HEK293 (cell line): ENCODE results near the gene PSMA7.

Source experiments
- CTCF ChIA-PET: fragments of 350-600 bp; formaldehyde crosslinking; extraction: SDS; loops from one replicate; lab custom pipeline; 2021; ENCODE audit warnings: antibody characterized with exemption; lab: Yijun Ruan, JAX
- POLR2A ChIA-PET: fragments of 300-600 bp; formaldehyde crosslinking; extraction: SDS; loops from one replicate; lab custom pipeline; 2020; ENCODE audit warnings: antibody characterized with exemption, inconsistent platforms; lab: Yijun Ruan, JAX
- H3K27ac ChIP-seq: fragments of 200-500 bp; sonication (Bioruptor generic); 2 replicates; pipeline ENCODE4 v1.5.1; 2014; ENCODE audit warnings: low read depth, low read length, control low read depth, inconsistent platforms; ENCODE audit errors: extremely low read depth
- H3K36me3 ChIP-seq, 2 experiments: fragments of 200-500 bp in 1 of 2; sonication (Bioruptor generic) in 1 of 2; 1 replicate in 1 of 2; 2 replicates in 1 of 2; pipeline ENCODE4 v1.5.1; 2014 to 2017; ENCODE audit warnings: inconsistent platforms in 2 of 2, low read length in 2 of 2; ENCODE audit not compliant: control insufficient read depth in 2 of 2, insufficient read depth in 1 of 2
- H3K4me1 ChIP-seq: fragments of 200-500 bp; sonication (Bioruptor generic); 2 replicates; pipeline ENCODE4 v1.5.1; 2014; ENCODE audit warnings: mild to moderate bottlenecking, low read length, inconsistent platforms; ENCODE audit not compliant: control insufficient read depth, insufficient read depth
- H3K4me3 ChIP-seq: 2 replicates; pipeline ENCODE4 v1.5.1; 2011; ENCODE audit warnings: low read depth, mild to moderate bottlenecking, control low read depth, low read length, moderate library complexity
- H3K9me3 ChIP-seq: fragments of 200-500 bp; sonication (Bioruptor generic); 2 replicates; pipeline ENCODE4 v1.5.1; 2014; ENCODE audit warnings: low read depth, low read length, inconsistent platforms; ENCODE audit not compliant: control insufficient read depth, insufficient read depth
- IKZF3 ChIP-seq: fragments of 450-650 bp; IDR thresholded peaks from 2 replicates; pipeline ENCODE4 v1.5.0; 2018; ENCODE audit warnings: missing biosample characterization, mild to moderate bottlenecking, missing genetic modification characterization, moderate library complexity
- KLF10 ChIP-seq: fragments of 450-650 bp; IDR thresholded peaks from 2 replicates; pipeline ENCODE4 v1.5.1; 2018; ENCODE audit warnings: missing biosample characterization, mild to moderate bottlenecking, missing genetic modification characterization
- KLF7 ChIP-seq: fragments of 450-650 bp; formaldehyde crosslinking; IDR thresholded peaks from 2 replicates; pipeline ENCODE4 v1.5.1; 2016; ENCODE audit warnings: missing biosample characterization, missing genetic modification characterization, borderline replicate concordance
- KLF9 ChIP-seq: fragments of 450-650 bp; formaldehyde crosslinking; IDR thresholded peaks from 2 replicates; pipeline ENCODE4 v1.5.1; 2016; ENCODE audit warnings: missing biosample characterization, missing genetic modification characterization, low read depth
- MYNN ChIP-seq: fragments of 450-650 bp; formaldehyde crosslinking; IDR thresholded peaks from 2 replicates; pipeline ENCODE4 v1.5.1; 2016; ENCODE audit warnings: missing biosample characterization, missing genetic modification characterization, borderline replicate concordance
- OSR2 ChIP-seq: fragments of 450-650 bp; formaldehyde crosslinking; IDR thresholded peaks from 2 replicates; pipeline ENCODE4 v1.5.1; 2016; ENCODE audit warnings: missing biosample characterization, missing genetic modification characterization
- SP2 ChIP-seq: fragments of 450-650 bp; formaldehyde crosslinking; IDR thresholded peaks from 2 replicates; pipeline ENCODE4 v1.5.1; 2016; ENCODE audit warnings: missing biosample characterization, missing genetic modification characterization
- SP3 ChIP-seq: fragments of 450-650 bp; formaldehyde crosslinking; IDR thresholded peaks from 2 replicates; pipeline ENCODE4 v1.5.1; 2016; ENCODE audit warnings: missing biosample characterization, missing genetic modification characterization
- ZBTB17 ChIP-seq: fragments of 450-650 bp; formaldehyde crosslinking; IDR thresholded peaks from 2 replicates; pipeline ENCODE4 v1.5.1; 2016; ENCODE audit warnings: missing biosample characterization, missing genetic modification characterization
- ZBTB20 ChIP-seq: fragments of 450-650 bp; formaldehyde crosslinking; IDR thresholded peaks from 2 replicates; pipeline ENCODE4 v1.5.1; 2016; ENCODE audit warnings: missing biosample characterization, missing genetic modification characterization
- ZBTB8A ChIP-seq: fragments of 450-650 bp; formaldehyde crosslinking; IDR thresholded peaks from 2 replicates; pipeline ENCODE4 v1.5.1; 2016; ENCODE audit warnings: missing biosample characterization, missing genetic modification characterization
- ZEB2 ChIP-seq: fragments of 450-650 bp; formaldehyde crosslinking; IDR thresholded peaks from 2 replicates; pipeline ENCODE4 v1.5.1; 2016; ENCODE audit warnings: missing biosample characterization, missing genetic modification characterization
- ZNF10 ChIP-seq: fragments of 450-650 bp; formaldehyde crosslinking; IDR thresholded peaks from 2 replicates; pipeline ENCODE4 v1.5.1; 2017; ENCODE audit warnings: missing biosample characterization, missing genetic modification characterization
- ZNF133 ChIP-seq: fragments of 450-650 bp; formaldehyde crosslinking; IDR thresholded peaks from 2 replicates; pipeline ENCODE4 v1.5.1; 2016; ENCODE audit warnings: missing biosample characterization, missing genetic modification characterization
- ZNF146 ChIP-seq: fragments of 450-650 bp; formaldehyde crosslinking; IDR thresholded peaks from 2 replicates; pipeline ENCODE4 v1.5.1; 2016; ENCODE audit warnings: missing biosample characterization, missing genetic modification characterization
- ZNF184 ChIP-seq: fragments of 450-650 bp; IDR thresholded peaks from 2 replicates; pipeline ENCODE4 v1.5.1; 2018; ENCODE audit warnings: missing biosample characterization, mild to moderate bottlenecking, missing genetic modification characterization
- ZNF341 ChIP-seq: fragments of 450-650 bp; formaldehyde crosslinking; IDR thresholded peaks from 2 replicates; pipeline ENCODE4; 2016; ENCODE audit warnings: low read depth, missing biosample characterization, missing genetic modification characterization
- ZNF398 ChIP-seq: fragments of 450-650 bp; formaldehyde crosslinking; IDR thresholded peaks from 2 replicates; pipeline ENCODE4 v1.5.1; 2017; ENCODE audit warnings: missing biosample characterization, missing genetic modification characterization
- ZNF426 ChIP-seq: fragments of 450-650 bp; formaldehyde crosslinking; IDR thresholded peaks from 2 replicates; pipeline ENCODE4 v1.5.1; 2017; ENCODE audit warnings: missing biosample characterization, missing genetic modification characterization, mild to moderate bottlenecking, inconsistent platforms, moderate library complexity
- ZNF571 ChIP-seq: fragments of 450-650 bp; formaldehyde crosslinking; IDR thresholded peaks from 2 replicates; pipeline ENCODE4 v1.5.0; 2017; ENCODE audit warnings: missing biosample characterization, missing genetic modification characterization
- ZNF626 ChIP-seq: fragments of 450-650 bp; sonication (Bioruptor Pico); formaldehyde crosslinking; IDR thresholded peaks from 2 replicates; pipeline ENCODE4 v1.5.1; 2018; ENCODE audit warnings: missing biosample characterization, missing genetic modification characterization, inconsistent platforms
- ZXDB ChIP-seq: fragments of 450-650 bp; formaldehyde crosslinking; IDR thresholded peaks from 2 replicates; pipeline ENCODE4 v1.5.1; 2016; ENCODE audit warnings: missing biosample characterization, missing genetic modification characterization
- TF ChIP-seq, protein P1 (sequence below): fragments of 450-650 bp; formaldehyde crosslinking; IDR thresholded peaks from 2 replicates; pipeline ENCODE4 v1.5.1; 2016; ENCODE audit warnings: missing biosample characterization, missing genetic modification characterization
- TF ChIP-seq, protein P2 (sequence below): fragments of 450-650 bp; formaldehyde crosslinking; IDR thresholded peaks from 2 replicates; pipeline ENCODE4 v1.5.1; 2016; ENCODE audit warnings: missing biosample characterization, missing genetic modification characterization
- TF ChIP-seq, protein P3 (sequence below): fragments of 450-650 bp; formaldehyde crosslinking; optimal IDR thresholded peaks from 2 replicates; pipeline ENCODE3; 2016; ENCODE audit warnings: missing biosample characterization, mild to moderate bottlenecking, missing genetic modification characterization

PSMA7 gene

GRCh38 chr20:62121776-62122653 is 21.2 kb downstream of the PSMA7 start, which contains the start of gene LSM14B (continued):
- TF ChIP-seq ZNF398 (tag by site-specific recombination) (peak; percentile 36; the same call in 1 of the 2 replicates), ZBTB20 (tag by site-specific recombination) (peak; percentile 97), ZNF10 (tag by site-specific recombination) (peak; percentile 33; the same call in 1 of the 2 replicates), ZNF626 (no peak), ZNF184 (tag by site-specific recombination) (0 out of 2 replicates have a peak, but pooled peaks have one; percentile 21), ZNF341 (tag by site-specific recombination) (peak; percentile 84), OSR2 (peak; percentile 68; the same call in 1 of the 2 replicates), ZNF133 (no peak), ZNF571 (tag by site-specific recombination) (no peak), ZXDB (tag by site-specific recombination) (0 out of 2 replicates have a peak, but pooled peaks have one; percentile 30), MYNN (no peak), ZBTB8A (tag by site-specific recombination) (peak; percentile 86), IKZF3 (tag by site-specific recombination) (peak; percentile 78), KLF10 (tag by site-specific recombination) (peak; percentile 99), KLF9 (0 out of 2 replicates have a peak, but pooled peaks have one; percentile 34), ZNF146 (tag by site-specific recombination) (no peak), SP2 (peak; percentile 6; the same call in 1 of the 2 replicates), ZNF426 (tag by site-specific recombination) (no peak)
- TF ChIP-seq, protein P1, sequence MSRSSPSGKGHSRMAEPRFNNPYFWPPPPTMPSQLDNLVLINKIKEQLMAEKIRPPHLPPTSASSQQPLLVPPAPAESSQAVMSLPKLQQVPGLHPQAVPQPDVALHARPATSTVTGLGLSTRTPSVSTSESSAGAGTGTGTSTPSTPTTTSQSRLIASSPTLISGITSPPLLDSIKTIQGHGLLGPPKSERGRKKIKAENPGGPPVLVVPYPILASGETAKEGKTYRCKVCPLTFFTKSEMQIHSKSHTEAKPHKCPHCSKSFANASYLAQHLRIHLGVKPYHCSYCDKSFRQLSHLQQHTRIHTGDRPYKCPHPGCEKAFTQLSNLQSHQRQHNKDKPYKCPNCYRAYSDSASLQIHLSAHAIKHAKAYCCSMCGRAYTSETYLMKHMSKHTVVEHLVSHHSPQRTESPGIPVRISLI (tag by site-specific recombination) = no peak
- TF ChIP-seq, protein P2, sequence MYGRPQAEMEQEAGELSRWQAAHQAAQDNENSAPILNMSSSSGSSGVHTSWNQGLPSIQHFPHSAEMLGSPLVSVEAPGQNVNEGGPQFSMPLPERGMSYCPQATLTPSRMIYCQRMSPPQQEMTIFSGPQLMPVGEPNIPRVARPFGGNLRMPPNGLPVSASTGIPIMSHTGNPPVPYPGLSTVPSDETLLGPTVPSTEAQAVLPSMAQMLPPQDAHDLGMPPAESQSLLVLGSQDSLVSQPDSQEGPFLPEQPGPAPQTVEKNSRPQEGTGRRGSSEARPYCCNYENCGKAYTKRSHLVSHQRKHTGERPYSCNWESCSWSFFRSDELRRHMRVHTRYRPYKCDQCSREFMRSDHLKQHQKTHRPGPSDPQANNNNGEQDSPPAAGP (tag by site-specific recombination) = no peak

DNA sequence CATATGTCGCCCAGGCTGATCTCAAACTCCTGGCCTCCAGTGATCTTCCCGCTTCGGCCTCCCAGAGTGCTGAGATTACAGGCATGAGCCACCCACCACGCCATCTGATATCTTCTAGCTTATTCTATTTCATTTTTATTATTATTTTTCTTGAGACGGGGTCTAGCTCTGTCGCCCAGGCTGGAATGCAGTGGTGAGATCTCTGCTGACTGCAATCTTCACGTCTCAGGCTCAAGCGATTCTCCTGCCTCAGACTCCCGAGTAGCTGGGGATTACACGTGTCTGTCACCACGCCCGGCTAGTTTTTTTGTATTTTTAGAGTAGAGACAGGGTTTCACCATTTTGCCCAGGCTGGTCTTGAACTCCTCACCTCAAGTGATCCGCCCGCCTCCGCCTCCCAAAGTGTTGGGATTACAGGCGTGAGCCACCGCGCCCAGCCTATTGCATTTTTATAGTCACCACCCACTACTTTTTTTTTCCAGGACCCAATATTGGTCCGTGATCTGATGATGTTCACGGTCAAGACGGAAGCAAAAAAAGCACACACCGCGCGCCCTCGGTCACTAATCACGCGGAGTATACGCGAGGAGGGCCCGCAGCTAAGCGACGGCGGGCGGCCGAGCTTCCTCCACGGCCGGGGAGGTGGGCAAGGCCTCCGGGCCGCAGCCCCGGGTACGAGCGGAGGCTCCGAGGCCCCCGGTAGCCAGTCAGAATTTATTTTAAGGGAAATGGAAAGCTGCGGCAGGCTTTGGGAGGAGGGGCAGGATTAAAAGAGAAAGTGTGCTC is 22.0 kb downstream of the PSMA7 start:
- H3K4me1 ChIP-seq = no peaks in the 10 kb centered on the region
- H3K9me3 ChIP-seq = no peaks in the 10 kb centered on the region
- H3K27ac ChIP-seq = peak overlapping the region; percentile 78
- peaks cover 10 to 27% of the 10 kb centered on the region in 2 experiments; a peak in 2 of 3 replicates for H3K36me3 ChIP-seq
- H3K4me3 ChIP-seq = peak overlapping the region; percentile 61
- CTCF ChIA-PET = interaction anchor here (0.8 to 1.1 kb wide), 2 partner anchors 35 to 110 kb away, joined by 3 to 4 read pairs; no protein-coding TSS in a partner anchor
- POLR2A ChIA-PET = interaction anchor here (0.8 to 2.6 kb wide), 8 partner anchors 14 to 266 kb away, joined by 3 to 22 read pairs (median 5); partner anchors contain the start of genes RPS21 and TAF4
- TF ChIP-seq ZBTB17 (tag by site-specific recombination) = peak; percentile 32; the same call in 1 of the 2 replicates
- TF ChIP-seq, protein P3, sequence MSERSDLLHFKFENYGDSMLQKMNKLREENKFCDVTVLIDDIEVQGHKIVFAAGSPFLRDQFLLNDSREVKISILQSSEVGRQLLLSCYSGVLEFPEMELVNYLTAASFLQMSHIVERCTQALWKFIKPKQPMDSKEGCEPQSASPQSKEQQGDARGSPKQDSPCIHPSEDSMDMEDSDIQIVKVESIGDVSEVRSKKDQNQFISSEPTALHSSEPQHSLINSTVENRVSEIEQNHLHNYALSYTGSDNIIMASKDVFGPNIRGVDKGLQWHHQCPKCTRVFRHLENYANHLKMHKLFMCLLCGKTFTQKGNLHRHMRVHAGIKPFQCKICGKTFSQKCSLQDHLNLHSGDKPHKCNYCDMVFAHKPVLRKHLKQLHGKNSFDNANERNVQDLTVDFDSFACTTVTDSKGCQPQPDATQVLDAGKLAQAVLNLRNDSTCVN (tag by site-specific recombination) = peak; percentile 76
- peak; percentile 17; the same call in 1 of the 2 replicates for TF ChIP-seq KLF7 (tag by site-specific recombination)
- TF ChIP-seq ZEB2 (tag by site-specific recombination) = no peak
- TF ChIP-seq, protein P1 (tag by site-specific recombination) = peak; percentile 37; the same call in 1 of the 2 replicates
- TF ChIP-seq SP3 (tag by site-specific recombination) = peak; percentile 13; the same call in 1 of the 2 replicates
